GM18519 (cell line): ENCODE data around the gene OR10G7.
"Not testable (repeated sequence)": the region's sequence is repeated elsewhere in the genome, so short reads cannot be mapped to it uniquely, and the experiment has no call there.

Source experiments
- ATAC-seq: cut with Tn5 transposase; IDR thresholded peaks from one replicate; pipeline ENCODE4 v1.9.1; 2021; ENCODE audit warnings: mild to moderate bottlenecking, moderate library complexity; ENCODE audit not compliant: unreplicated experiment, low FRiP score

The OR10G7 gene

GRCh38 chr11:124050748-124051147, 9.6 kb upstream of the OR10G7 start:
- no peak for ATAC-seq

- no peak for ATAC-seq
Observed at GRCh38 chr11:124043420-124043819, 2.3 kb upstream of the OR10G7 start.

- ATAC-seq, result no peak
Observed at GRCh38 chr11:124039557-124039956, 1.6 kb downstream of the OR10G7 start.

GRCh38 chr11:124036666-124037065, 4.5 kb downstream of the OR10G7 start:
- ATAC-seq, result no peak

GRCh38 chr11:124026498-124026897, 14.6 kb downstream of the OR10G7 start, which contains the start of gene OR10G8:
Gene OR10G8 (plus strand): TSS chr11:124026798. CDS start chr11:124029623, 2,825 bp downstream.
- ATAC-seq, result no peak

GRCh38 chr11:124015837-124016236, 25.3 kb downstream of the OR10G7 start:
- not testable (repeated sequence) for ATAC-seq

GRCh38 chr11:124012697-124013096, 28.4 kb downstream of the OR10G7 start, which contains the start of gene OR10G4:
Gene OR10G4 (plus strand): TSS chr11:124012997. CDS start chr11:124015575, 2,578 bp downstream.
- no peak for ATAC-seq

GRCh38 chr11:123995119-123995518, 46.0 kb downstream of the OR10G7 start, which contains the start of gene OR10G6:
Gene OR10G6 (minus strand): TSS chr11:123995161. CDS start chr11:123995161, 0 bp downstream.
- no peak for ATAC-seq
